ENCODE measurements around the gene PTH2.
"Not testable (repeated sequence)": the region's sequence is repeated elsewhere in the genome, so short reads cannot be mapped to it uniquely, and the experiment has no call there.

The PTH2 gene

DNA sequence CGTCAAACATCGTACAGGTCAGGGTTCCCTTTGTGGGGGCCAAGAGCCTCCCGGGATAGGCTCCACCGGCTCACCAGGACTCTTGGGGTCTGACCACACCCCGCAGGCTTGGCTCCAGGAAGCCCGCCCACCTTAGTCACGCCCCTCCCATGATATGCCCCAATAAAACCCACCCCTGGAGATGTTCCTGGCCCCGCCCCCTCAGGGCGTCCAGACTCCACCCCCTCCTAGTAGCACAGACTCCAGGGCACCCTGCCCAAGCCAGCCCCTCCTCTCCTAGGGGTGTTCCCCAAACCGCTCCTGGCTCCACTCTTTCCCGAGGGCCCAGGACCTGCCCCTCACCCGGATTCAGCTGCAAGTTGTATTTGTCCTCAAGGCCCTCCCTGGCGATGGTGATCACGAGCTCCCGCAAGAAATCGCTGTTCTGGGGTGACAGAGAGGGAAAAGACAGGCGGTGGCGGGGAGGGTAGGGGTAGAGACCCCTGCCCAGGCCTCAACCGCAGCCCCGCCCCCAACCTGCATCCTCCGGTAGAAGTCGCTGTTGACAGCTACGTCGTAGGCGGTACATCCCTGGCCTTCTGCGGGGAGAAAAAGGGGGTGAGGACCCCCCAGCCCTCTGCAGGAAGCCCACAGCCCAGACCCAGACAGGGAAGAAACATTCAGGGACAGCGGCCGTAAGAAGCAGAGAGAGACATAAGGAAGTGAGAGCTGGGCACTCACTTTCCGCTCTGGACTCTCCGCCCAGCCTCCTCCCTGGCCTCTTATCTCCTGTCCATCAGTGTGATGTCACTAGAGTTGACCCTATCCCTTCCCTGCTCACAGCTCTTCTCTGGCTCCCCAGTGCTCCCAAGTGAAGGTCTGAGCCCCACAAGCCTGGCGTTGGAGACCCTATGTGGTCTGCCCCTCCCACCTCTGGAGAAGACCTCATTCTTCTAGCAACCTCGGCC lies 24.5 kb upstream of the PTH2 start:
- DNase-seq (ENCODE audit: low read depth, low spot score): no peak

DNA sequence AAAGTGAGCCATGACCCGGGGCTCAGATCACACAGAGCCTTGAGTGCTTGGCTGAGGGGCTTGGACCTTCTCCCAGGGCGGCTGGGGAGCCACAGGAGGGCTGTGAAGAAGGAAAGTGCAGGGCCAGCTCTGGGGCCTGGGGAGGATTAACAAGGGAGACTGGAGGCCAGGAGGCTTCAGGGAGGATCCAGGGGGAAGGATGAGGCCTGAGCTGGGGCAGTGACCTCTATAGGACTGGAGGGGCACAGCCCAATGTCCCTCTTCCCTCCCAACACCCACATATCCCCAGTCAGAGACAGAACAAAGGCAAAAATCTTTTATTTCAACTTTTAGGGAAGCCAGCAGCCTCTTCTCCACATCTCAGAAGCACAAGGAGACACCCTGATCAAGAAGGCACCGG lies 22.8 kb upstream of the PTH2 start:
- no peak for DNase-seq (ENCODE audit: low read depth, low spot score)

DNA sequence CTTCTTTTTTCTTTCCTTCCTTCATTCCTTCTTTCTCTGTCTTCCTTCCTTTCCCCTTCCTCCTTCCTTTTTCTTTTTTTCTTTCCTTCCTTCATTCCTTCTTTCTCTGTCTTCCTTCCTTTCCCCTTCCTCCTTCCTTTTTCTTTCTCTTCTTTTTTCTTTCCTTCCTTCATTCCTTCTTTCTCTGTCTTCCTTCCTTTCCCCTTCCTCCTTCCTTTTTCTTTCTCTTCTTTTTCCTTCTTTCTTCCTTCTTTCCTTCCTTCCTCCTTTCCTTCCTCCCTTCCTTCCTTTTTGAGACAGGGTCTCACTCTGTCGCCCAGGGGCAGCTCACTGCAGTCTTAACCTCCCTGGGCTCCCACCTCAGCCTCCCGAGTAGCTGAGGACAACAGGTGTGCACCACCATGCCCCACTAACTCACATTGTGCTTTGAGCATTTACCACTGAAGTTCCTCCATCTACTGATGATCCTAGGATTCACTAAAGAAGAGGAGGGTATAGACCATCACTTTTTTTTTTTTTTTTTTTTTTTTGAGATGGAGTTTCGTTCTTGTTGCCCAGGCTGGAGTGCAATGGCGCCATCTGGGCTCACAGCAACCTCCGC lies 21.0 kb upstream of the PTH2 start:
- DNase-seq (ENCODE audit: low read depth, low spot score): not testable (repeated sequence)

DNA sequence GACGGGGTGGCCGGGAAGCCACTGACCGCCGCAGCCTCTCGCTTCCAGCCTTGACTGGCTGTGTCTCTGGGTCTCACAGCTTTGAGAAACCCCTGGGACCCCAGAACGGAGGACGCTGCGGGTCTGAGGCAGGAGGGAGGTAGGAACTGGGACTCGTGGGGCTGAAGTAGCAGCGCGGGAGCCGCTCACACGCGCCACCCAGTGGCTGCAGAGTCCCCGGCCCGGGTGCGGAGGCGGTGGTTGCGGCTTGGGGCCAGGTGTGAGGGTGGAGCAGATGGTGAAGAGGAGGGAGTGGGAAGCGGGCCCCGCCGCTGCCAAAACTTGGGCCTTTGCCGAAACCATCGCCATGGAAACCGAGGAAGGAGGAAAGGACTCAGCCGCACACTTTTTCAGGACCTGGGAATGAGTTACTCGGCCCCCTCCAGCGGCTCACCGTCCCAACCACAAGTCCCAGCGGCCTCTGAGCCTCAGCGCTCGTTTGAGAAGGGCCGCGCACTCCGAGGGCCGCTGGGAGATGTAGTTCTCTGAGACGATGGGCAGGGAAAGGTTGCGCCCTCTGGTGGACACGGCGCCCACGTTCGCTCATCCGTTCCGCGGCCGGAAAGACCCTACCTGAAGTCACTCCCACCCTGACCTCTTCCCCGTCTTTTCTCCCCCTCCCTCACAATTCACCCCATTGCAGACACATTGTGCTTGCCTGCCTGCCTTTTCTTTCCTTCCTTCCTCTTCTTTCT lies 20.3 kb upstream of the PTH2 start:
- peak; percentile 99 for DNase-seq (ENCODE audit: low read depth, low spot score)

DNA sequence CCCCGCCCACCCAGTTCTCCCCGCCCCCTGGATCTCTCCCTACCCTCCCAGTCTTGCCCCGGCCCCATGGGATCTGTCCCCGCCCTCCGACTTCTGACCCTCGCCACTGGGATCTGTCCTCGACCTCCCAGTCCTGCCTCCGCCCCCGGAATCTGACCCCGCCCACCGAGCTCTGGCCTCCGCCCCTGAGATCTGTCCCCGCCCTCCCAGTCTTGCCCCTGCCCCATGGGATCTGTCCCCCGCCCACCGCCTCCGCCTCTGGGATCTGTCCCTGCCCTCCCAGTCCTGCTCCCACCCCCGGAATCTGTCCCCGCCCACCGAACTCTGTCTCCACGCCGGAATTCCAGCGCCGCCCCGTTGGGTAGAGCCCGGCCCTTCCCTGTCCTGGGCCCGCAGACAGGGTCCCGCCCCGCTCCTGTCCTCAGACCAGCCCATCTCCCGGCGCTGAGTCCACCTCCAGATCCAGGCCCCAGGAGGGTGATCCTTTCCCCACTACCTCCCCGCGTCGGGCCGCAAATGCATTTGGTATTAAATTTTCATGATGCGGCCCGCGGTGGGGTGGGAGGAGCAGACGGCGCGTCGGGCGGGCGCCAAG lies 19.6 kb upstream of the PTH2 start:
- peak; percentile 85 for DNase-seq (ENCODE audit: low read depth, low spot score)

DNA sequence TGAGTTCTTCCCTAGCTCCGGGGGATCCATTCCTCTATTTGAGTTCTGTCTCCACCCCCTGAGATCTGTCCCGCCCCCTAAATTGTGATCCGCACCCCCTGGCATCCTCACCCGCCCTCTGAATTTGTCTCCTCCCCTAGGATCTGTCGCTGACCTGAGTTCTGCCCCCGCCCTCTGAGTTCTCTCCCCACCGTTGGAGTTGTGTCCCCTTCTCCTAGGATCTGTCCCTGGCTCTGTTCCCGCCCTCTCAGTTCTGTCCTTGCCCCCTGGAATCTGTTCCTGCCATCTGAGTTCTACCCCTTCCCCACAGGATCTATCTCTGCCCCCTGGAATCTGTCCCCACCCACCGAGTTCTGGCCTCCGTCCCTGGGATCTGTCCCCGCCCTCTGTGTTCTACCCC lies 19.1 kb upstream of the PTH2 start:
- DNase-seq (ENCODE audit: low read depth, low spot score): no peak

DNA sequence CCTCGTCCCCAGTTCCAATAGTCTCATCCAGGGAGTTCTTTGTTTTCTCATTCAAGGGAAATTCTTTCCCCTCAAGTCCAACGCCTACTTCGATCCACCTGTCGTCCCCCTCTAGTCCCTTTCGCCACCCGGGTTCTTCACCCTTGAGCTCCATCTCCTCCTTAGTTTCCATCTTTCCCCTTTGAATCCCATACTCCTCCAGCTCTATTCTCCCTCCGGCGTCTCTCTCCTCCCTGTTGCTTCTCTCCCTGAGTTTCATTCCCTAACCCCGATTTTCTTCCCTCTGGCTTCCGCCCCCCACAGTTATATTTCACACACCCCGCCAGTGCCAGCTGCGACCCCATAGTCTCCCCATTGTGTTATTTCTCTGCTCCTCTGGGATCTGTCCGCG lies 18.7 kb upstream of the PTH2 start:
- no peak for DNase-seq (ENCODE audit: low read depth, low spot score)

DNA sequence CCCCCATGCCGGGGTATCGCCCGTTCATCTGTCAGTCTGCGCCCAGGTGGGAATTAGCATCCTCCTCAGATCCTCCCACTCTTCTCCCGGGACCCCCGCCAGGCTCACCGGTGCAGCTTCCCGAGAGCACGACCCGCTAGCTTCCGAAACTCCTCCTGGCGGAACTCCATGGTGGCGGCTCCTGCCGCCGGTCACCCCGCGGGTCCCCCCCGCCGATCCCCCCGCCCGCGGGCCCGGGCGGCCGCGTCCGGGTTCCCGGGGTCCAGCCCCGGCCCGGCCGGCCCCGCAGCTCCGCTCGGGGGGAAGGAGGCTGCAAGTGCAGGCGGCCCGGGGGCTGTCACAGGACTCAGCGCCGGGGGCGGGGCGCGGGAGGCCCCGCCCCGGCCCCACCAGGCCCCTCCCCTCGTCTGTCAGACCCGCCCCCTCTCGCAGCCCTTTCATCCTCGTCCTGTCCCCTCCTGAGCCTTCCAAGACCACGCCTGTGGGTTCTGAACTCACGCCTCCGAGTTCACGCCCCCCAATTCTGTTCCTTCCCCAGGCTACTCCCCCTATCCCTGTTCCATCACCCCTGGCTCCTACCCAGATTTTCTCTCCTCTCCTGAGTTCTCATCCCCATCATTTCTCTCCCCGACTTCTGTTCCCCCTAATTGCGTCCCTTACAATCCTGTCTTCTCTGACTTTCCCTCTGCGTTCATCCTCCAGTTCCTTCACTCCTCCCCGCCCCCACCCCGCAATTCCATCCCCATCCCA lies 18.1 kb upstream of the PTH2 start, which contains the start of gene SLC17A7:
Gene SLC17A7, minus strand, starts transcription at position 318 of the 750 bp plus-strand sequence. Its CDS starts 148 bp downstream, at position 170.
- DNase-seq (ENCODE audit: low read depth, low spot score): peak; percentile 51

DNA sequence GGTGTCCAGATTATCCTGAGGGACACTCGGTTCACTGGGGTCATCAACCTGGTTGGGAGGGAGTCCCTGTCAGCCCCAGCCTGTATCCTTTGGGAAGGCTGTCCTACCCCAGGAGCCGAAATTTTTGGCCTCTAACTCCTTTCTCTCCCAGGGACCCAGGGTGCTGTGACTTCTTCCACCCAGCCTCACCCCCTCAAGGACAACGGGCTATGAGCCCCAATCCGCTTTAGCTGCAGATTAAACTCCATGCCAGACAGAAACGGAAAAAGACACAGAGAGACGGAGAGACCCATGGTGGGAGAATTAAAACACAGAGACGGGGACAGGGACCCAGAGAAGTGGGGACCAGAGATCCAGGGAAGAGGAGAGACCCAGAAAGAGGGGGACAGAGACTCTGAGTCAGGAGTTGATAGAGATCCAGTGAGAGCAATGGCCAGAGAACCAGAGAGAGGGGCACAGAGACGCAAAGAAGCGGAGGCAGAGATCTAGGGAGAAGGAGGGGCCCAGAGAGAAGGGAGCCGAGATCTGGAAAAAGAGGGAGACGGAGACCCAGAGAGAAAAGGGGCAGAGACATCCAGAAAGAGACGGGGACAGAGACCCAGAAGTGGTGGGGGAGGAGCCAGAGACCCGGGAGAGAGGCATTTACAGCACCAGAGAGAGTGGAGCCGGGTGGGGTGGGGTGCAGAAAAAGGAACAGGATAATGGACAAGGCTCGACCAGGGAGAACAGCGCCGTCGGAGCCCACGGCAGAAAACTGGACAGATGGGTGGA lies 17.4 kb upstream of the PTH2 start:
- DNase-seq (ENCODE audit: low read depth, low spot score): no peak

DNA sequence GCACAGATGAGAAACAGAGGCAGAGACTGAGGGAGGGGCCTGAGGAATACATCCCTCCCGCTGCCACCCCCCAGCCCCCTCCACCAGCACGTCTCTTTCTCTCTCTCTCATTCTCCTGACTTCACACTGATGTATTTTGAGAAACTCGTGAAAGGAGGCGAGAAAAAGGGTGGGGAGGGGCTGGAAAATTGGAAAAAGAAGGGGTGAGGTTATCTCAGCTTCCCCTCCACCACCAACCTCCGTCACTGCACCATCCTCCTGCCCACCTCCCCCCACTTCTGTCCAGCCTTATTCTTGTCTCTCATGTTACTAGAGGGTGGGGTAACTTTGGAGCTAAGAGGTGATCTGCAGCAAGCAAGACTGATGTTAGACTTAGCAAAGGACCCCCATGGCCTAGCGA lies 16.6 kb upstream of the PTH2 start:
- no peak for DNase-seq (ENCODE audit: low read depth, low spot score)

DNA sequence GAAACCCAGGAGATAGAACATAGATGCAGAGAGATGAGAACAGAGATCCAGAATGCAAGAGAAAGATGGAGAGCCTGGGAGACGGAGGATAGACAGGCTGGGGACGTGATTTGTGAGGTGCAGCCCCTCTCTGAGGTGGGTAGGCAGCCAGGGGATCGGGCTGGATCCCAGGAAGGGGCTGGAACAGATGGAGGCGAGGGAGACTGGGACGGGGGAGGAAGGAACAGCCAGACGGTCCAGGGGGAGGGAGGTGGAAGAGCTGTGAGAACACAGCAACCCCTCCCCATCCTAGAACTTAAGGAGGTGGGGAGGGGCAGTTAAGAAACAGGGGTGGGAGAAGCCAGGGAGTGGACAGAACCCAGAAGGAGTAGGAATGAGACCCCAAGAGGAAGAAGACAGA lies 15.0 kb upstream of the PTH2 start:
- DNase-seq (ENCODE audit: low read depth, low spot score): no peak

DNA sequence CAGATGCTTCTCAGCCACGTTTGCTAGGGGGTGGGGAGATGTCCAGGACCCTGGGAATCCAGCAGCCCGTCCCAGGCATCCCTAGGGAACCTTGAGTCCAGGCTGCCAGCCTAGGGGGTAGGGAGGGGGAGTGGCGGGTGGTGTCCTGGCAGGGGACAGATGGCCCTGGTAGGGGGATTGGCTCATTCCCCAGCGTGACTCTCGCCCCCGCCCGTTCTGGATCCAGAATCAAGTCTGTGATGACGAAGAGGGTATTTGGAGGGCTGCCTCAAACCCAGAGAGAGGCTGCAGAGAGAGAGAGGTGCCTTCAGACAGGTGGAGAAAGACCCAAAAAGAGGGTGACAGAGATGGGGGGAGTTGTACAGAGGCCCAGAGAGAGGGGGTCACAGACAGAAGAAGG lies 14.0 kb upstream of the PTH2 start:
- DNase-seq (ENCODE audit: low read depth, low spot score): no peak

DNA sequence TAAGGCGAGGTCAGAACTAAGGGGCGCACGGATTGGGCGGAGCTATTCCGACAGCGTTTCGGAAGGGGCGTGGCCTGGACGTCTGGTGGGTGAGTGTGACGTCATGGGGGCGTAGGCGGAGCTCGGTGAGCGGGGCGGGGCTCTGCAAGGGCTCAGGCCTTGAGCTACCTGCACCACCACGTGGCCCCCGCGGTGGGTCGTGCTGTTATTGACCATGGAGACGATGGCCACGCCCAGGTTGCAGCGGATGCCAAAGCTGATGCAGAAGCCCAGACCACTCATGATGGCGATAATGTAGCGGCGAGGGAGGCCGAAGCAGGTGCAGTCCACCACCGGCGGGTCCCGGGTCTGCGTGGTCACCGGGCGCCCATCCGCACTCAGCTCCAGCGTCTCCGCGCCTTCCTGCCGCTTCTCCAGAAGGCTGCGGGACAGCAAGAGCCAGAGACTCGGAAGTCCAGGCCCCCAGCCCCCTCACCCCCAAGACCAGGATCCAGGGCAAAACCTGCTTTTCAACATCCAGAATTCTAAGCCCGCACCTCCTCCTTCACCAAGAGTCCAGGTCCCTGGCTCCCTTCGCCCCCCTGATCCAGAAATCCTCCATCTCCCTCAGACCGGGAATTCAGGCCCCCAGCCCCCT lies 13.3 kb upstream of the PTH2 start:
- DNase-seq (ENCODE audit: low read depth, low spot score): peak; percentile 85

DNA sequence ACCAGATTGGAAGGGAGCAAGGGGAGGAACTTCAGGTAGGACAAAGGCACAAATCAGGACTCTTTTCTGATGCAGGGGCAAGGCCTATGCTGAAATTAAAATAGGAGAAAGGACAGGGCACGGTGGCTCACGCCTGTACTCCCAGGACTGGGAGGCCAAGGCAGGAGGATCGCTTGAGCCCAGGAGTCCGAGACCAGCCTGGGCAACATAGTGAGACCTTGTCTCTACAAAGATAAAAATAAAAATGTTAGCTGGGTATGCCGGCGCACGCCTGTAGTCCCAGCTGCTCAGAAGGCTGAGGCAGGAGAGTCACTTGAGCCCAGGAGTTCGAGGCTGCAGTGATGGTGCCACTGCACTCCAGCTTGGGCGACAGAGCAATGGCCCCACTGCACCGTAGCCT lies 12.4 kb upstream of the PTH2 start:
- no peak for DNase-seq (ENCODE audit: low read depth, low spot score)

DNA sequence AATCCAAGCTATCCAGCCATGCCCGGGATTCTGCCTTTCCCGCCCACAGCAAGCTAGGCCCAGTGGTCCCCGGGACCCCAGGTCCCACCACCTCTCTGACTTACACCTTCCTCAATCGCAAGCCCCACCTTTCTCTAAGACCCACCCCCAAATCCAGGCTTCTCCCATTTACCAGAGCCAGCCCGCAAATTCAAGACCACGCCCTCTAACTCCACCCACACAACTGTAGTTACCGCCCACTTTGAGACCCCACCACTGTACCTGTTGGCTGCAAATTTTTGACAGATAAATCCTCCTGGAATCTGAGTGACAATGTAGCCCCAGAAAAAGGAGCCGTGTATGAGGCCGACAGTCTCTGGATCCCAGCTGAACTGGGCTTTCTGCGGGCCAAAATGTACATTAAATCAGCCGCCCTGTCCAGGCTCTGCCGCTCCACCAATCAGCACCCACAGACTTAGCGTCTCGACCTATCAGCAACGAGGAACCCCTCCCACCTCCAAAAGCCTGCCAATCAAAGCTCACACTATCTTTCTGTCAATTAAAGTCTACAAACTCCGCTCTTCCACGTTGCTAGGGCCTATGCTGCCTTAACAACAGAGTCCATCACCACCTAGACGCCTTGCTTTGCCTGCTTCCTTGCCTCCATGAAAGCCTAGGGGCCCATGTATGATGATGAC lies 11.8 kb upstream of the PTH2 start:
- DNase-seq (ENCODE audit: low read depth, low spot score): no peak

DNA sequence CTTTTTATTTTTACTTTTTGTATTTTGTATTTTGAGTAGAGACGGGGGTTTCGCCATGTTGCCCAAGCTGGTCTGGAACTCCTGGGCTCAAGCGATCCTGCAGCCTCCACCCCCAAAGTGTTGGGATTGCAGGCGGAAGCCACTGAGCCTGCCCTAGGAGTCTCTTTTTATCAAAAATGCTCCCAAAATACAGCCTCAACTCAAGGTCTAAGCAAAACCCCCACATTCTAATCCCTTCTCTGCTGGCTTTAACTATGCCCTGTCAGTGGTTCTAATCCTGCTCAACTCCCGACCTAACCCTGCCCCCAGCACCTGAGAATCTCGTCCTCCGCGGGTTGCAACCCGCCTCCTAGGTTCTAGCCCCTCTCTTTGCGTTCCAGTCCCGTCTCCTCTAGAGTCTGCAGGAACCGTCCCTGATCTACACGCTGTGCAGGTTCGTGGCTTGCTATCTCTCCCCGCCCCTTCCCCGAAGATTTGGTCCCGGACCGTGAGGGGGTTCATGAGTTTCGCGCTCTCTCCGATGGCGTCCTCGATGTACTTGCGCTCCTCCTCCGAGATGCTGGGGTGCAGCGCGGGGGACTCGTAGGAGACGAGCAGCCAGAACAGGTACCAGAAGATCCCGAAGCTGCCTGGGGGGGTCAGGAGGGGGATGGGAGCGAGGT lies 10.1 kb upstream of the PTH2 start:
- DNase-seq (ENCODE audit: low read depth, low spot score): no peak

DNA sequence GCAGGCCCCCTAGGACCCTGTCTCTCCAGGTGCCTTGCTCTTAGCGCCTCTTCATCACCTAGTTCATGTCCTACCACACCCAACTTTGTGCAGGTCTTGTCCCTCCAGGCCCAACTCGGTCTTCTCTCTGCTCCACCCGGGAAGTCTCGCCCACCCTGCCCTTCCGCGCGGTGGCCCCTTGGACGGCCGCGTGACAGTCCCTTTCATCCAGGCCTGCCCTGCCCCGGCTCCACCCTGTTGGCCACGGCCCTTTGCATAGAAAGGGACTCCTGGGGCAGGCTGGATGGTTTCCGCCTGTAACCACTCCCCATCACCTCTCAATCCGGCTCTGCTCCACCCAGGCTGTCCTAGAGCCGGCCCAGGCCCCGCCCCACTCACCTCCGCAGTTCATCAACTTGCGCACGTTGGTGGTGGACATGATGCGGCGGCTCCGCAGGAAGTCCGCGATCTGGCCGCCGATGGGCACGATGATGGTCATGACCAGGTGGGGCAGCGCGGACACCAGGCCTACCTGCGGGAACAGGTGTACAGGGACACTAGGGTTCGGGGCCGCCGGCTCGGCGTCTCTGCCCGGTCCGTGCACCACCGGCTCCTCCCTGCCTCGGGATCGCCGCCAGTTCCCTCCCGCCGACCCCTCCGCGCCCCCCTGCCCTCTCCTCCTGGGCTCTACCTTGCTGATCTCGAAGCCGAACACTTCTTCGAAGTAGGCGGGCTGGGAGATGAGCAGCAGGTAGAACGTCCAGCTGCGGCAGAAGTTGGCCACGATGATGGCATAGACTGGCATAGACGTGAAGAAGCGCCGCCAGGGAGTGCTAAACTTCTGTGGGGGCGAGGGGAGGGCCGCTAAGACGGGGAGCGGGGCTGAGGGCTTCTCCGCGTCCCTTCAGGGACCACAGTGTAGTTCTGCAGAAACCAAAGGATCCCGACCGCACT lies 9.2 kb upstream of the PTH2 start:
- DNase-seq (ENCODE audit: low read depth, low spot score): peak; percentile 80

DNA sequence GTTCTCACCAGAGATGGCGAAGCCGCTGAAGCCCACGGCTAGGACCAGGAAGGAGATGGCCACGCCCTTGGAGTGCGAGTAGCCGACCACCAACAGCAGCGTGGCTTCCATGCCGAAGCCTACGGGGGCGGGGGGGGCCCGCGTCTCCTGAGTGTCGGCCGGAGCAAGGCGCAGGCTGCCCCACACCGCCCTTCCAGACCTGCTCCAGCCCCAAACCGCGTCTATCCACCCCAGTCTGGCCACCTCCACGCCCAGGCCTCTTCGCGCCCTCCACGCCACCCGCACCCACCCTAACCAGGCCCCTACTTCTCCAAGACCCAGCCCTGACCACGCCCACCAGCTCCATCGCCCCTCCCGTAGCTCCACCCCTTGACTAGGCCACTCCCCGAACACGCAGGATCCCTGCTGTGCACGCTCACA lies 8.1 kb upstream of the PTH2 start:
- no peak for DNase-seq (ENCODE audit: low read depth, low spot score)
